Testis (tissue), 3 donors: ENCODE results near the gene ABHD5. TPM values are rescaled to one million over a fixed set of nuclear protein-coding genes. Genes with fewer than 3 reads are reported as not detected.

Source experiments
- DNase-seq: peaks from one replicate; pipeline ENCODE4 v3.0.0-alpha.2; 2019
- H3K27ac ChIP-seq, 2 donors: fragments of 200-600 bp; sonication (generic); one replicate each; pipeline ENCODE4 v1.5.1; 2019
- H3K27me3 ChIP-seq: fragments of 200-600 bp; sonication (generic); one replicate; pipeline ENCODE4 v1.5.1; 2019
- H3K36me3 ChIP-seq: fragments of 200-600 bp; sonication (generic); one replicate; pipeline ENCODE4 v1.5.1; 2017; ENCODE audit warnings: low read depth; ENCODE audit errors: missing control alignments
- H3K4me1 ChIP-seq: fragments of 200-600 bp; sonication (generic); one replicate; pipeline ENCODE4 v1.5.1; 2019
- H3K4me3 ChIP-seq, 2 donors: fragments of 200-600 bp; sonication (generic); one replicate each; pipeline ENCODE4 v1.5.1; 2017 to 2019
- H3K9me3 ChIP-seq: fragments of 200-600 bp; sonication (generic); one replicate; pipeline ENCODE4 v1.5.1; 2017
- CTCF ChIP-seq, 3 experiments: fragments of 450-650 bp in 2 of 3; fragments of 200-600 bp in 1 of 3; sonication (generic) in 1 of 3; IDR thresholded peaks; one replicate each; pipeline ENCODE4 v1.5.1; 2016 to 2019; ENCODE audit warnings: antibody characterized with exemption in 3 of 3, mild to moderate bottlenecking in 2 of 3, moderate library complexity in 1 of 3
- POLR2A ChIP-seq: fragments of 450-650 bp; IDR thresholded peaks from one replicate; pipeline ENCODE4 v1.6.1; 2017; ENCODE audit warnings: antibody characterized with exemption, mild to moderate bottlenecking, moderate library complexity
- WGBS, 2 donors: methylation state at CpG; one replicate each; pipeline ENCODE4 v1.1.5; 2018; 5-methylcytosine and 5-hydroxymethylcytosine counted together
- intact Hi-C: fragments of 100-400 bp; cut with DNase I; formaldehyde crosslinking; loops from one replicate; pipeline ENCODE4 v1.15.1; 2023; ENCODE audit warnings: low total_unique reads
- polyA plus RNA-seq: library from polyadenylated mRNA; stranded (reverse); fragments of 350-450 nt; fragmentation: Illumina TruSeq; extraction: RNeasy Lipid Tissue Mini Kit (QIAGEN cat#74804); gene quantifications from one replicate; pipeline ENCODE4 v1.2.3, GENCODE V29; 2014; ENCODE audit warnings: low read depth, low replicate concordance; ENCODE audit not compliant: insufficient read depth
- total RNA-seq, 2 donors: library from RNA; depleted of rRNA; stranded (reverse); fragments of >200 nt; gene quantifications; one replicate each; pipeline ENCODE4 v1.2.3, GENCODE V29; 2016

ABHD5 gene
- total and polyA plus RNA-seq, 3 donors from 2014 or later: 22.8 to 36.3 (median 25.0) TPM

- Histone ChIP-seq H3K36me3 (no peaks in the 10 kb centered on the region), H3K27me3 (no peaks in the 10 kb centered on the region), H3K27ac (no peak overlapping the region), H3K4me3 (no peak overlapping the region), H3K4me1 (no peaks in the 10 kb centered on the region), H3K9me3 (no peaks in the 10 kb centered on the region)
- no peak for TF ChIP-seq POLR2A
- no peak for TF ChIP-seq CTCF (IDR thresholded peaks at IDR 0.05)
- no peak for DNase-seq
- intact Hi-C loops: no loop called here
- WGBS, 2 donors: 80 to 86% methylated on average over 2 to 4 of the region's 4 CpGs
These were observed 44.9 kb downstream of the ABHD5 start for GRCh38 chr3:43735618-43736017.

- H3K4me1 ChIP-seq: no peaks in the 10 kb centered on the region
- no peak overlapping the region for H3K27ac ChIP-seq
- H3K27me3 ChIP-seq: no peaks in the 10 kb centered on the region
- no peaks in the 10 kb centered on the region for H3K36me3 ChIP-seq
- intact Hi-C loops: no loop called here
- no peak overlapping the region for H3K4me3 ChIP-seq
- no peak for DNase-seq
- H3K9me3 ChIP-seq: no peaks in the 10 kb centered on the region
- 68 to 69% methylated on average over 6 to 8 of the region's 8 CpGs for WGBS, 2 donors
- no peak for TF ChIP-seq CTCF (IDR thresholded peaks at IDR 0.05)
- no peak for TF ChIP-seq POLR2A
These were observed 46.1 kb downstream of the ABHD5 start for GRCh38 chr3:43736558-43737440.

GRCh38 chr3:43738305-43738704 lies 47.6 kb downstream of the ABHD5 start:
- no peaks in the 10 kb centered on the region for H3K36me3 ChIP-seq
- no peak overlapping the region for H3K27ac ChIP-seq
- intact Hi-C loops: no loop called here
- no peak overlapping the region for H3K4me3 ChIP-seq
- H3K9me3 ChIP-seq: no peaks in the 10 kb centered on the region
- 82 to 88% methylated on average over 2 of the region's 2 CpGs for WGBS, 2 donors
- TF ChIP-seq POLR2A (no peak), CTCF (IDR thresholded peaks at IDR 0.05) (no peak)
- DNase-seq: no peak
- no peaks in the 10 kb centered on the region for H3K4me1 ChIP-seq
- no peaks in the 10 kb centered on the region for H3K27me3 ChIP-seq

GRCh38 chr3:43742920-43743319 lies 52.2 kb downstream of the ABHD5 start:
- Histone ChIP-seq H3K9me3 (no peaks in the 10 kb centered on the region), H3K4me3 (no peak overlapping the region), H3K27ac (no peak overlapping the region), H3K27me3 (no peaks in the 10 kb centered on the region), H3K36me3 (no peaks in the 10 kb centered on the region), H3K4me1 (no peaks in the 10 kb centered on the region)
- no peak for TF ChIP-seq POLR2A
- TF ChIP-seq CTCF (IDR thresholded peaks at IDR 0.05): no peak
- intact Hi-C loops: no loop called here
- WGBS, 2 donors: 47 to 53% methylated on average over 3 of the region's 3 CpGs
- DNase-seq: no peak

- H3K27me3 ChIP-seq: no peaks in the 10 kb centered on the region
- TF ChIP-seq POLR2A: no peak
- no peak for TF ChIP-seq CTCF (IDR thresholded peaks at IDR 0.05)
- intact Hi-C loops: no loop called here
- no peak overlapping the region for H3K4me3 ChIP-seq
- DNase-seq: no peak
- 62 to 69% methylated on average over 6 of the region's 6 CpGs for WGBS, 2 donors
- no peak overlapping the region for H3K27ac ChIP-seq
- H3K9me3 ChIP-seq: no peaks in the 10 kb centered on the region
- no peaks in the 10 kb centered on the region for H3K36me3 ChIP-seq
- no peaks in the 10 kb centered on the region for H3K4me1 ChIP-seq
These were observed 56.9 kb downstream of the ABHD5 start for GRCh38 chr3:43747641-43748040.
